Measurements from ENCODE around the gene NPLOC4.

DNA sequence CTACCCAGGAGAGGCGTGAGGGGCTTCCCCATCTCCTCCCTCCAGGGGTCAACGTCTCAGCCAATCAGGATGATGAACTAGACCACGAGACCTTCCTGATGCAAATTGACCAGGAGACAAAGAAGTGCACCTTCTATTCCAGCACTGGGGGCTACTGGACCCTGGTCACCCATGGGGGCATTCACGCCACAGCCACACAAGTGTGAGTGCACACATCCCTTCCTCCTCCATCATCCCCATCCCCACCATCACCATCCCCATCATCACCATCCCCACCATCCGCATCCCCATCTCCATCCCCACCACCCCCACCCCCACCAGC is 101.9 kb downstream of the NPLOC4 start:
- peak; percentile 21; the same call in 1 of the 2 replicates for TF ChIP-seq POLR2A (IDR thresholded peaks at IDR 0.05; ENCODE audit: low read depth, low read length)
- no peak for TF ChIP-seq POLR2AphosphoS5 (IDR thresholded peaks at IDR 0.05; ENCODE audit: low read depth, low read length)
- TF ChIP-seq TAF1 (IDR thresholded peaks at IDR 0.05; ENCODE audit: low read depth, low read length) = no peak
- TF ChIP-seq SPI1 (IDR thresholded peaks at IDR 0.05; ENCODE audit: low read depth, low read length) = no peak
- no peak for TF ChIP-seq POU2F2 (IDR thresholded peaks at IDR 0.05; ENCODE audit: low read depth, low read length)

All from GM12891 (cell line).